M059J (cell line): Measurements from ENCODE around the gene FGF9. TPM values are rescaled to one million over a fixed set of nuclear protein-coding genes. Genes with fewer than 3 reads are reported as not detected.

Source experiments
- DNase-seq: peaks from one replicate; pipeline ENCODE4 v3.0.0-alpha.2; 2012; ENCODE audit warnings: low read depth
- total RNA-seq: library from RNA; depleted of rRNA; stranded (reverse); fragments of >200 nt; shearing (Covaris generic); gene quantifications from 2 replicates; pipeline ENCODE4 v1.2.3, GENCODE V29; 2014; rRNA removed

Gene FGF9
- total RNA-seq: not detected in 2 replicates

- DNase-seq: peak; percentile 55
These were observed at the start of gene FGF9 for GRCh38 chr13:21670883-21671619. Gene FGF9 (plus strand): TSS chr13:21671073. CDS start chr13:21671913, 840 bp downstream.

DNA sequence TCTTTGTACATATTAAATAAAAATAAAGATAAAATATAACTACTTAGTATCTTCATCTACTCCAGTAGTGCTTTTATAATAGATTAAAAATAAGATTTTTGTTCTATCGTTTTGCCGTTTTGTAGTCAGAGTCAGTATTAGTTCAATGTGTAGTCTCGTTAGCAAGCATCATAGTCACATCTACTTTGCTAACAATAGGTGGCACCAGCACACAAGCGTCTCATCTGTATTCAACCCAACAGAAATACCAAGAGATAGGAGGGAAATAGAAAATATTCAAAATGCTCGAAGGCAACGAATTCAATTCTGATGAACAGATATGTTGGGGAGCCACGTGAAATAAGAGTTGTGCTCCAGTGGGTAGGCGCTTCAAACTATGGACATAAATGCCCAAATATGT, 45.5 kb upstream of the FGF9 start:
- peak; percentile 53 for DNase-seq

DNA sequence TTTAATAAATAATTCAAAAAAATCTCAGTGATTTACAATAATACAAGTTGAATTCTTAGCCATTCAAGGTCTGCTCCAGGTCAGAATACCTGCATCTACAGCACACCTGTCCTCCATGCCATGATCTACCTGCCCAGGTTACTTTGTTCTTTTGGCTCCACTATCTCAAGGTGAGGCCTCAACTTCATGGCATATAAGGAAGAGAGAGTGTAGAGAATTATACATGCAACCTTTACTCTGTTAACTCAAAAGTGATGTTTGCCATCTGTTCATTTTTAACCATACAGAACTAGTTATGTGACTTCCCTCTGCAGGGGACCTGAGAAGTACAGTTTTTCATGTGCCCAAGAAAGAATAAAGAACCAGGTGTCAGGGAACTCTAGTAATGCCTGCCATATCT, 38.7 kb upstream of the FGF9 start:
- no peak for DNase-seq

DNA sequence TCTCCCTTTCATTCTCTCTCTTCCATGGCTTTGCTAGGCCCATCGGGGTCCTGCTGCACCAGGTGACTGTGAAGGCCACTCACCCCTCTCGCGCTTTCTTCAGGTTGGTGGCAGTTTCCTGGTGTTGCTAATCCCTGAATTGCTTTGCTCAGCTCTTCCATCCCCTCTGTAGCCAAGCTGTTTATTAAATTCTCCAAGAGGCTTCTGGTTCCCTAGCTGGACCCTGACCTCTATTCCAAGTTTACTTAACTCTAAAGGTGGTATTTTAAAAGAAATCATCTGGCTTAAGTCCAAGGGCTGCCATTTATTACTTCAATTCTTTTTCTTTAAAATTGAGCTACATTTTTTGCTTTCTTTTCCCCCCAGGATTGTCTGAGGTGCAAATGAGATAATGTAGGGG, 34.2 kb upstream of the FGF9 start:
- DNase-seq: no peak

- DNase-seq: peak; percentile 88
These were observed 33.6 kb upstream of the FGF9 start for GRCh38 chr13:21637296-21637695.

DNA sequence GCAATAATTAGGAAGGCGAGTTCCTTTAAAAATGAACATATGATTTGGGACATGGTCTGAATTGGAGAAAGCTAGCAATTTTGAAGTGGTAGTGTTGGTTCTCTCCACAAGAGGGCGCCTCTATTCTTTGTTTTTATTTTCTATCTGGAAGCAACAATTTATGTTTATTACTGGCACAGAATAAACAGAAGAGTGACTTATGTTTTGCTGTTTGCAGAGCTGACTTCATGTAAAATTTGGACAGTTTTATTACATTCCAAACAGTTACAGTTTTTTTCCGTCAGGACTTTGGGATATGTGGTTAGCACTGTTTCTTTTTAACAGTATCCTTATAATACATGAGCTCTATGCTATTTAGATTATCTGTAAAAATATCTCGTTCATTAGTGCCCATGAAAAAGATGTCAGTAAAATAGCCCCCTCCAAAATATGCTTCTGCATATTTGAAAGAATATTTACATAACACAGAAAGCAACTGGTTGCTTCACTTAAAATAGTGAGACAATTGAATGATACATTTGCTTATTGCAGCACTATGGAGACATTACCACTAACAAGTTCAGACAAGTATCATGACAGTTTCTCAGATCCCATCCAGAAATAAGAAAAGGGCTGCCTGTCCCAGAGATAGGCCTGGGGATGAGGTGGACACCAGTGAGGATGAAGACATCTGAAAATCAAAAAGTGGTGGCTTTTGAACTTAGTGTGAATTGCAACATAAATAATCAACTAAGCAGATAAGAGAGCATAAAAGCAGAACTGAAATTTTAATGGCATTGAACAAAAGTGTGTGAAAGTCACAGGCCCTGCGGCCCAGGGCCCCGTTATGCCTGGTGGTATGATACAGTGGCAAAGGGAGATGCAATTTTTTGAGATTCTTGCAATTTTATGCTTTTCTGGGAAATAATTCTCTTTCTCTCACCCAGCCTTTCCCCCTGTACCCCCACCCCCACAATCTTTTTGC, 32.3 kb upstream of the FGF9 start:
- DNase-seq: peak; percentile 21

DNA sequence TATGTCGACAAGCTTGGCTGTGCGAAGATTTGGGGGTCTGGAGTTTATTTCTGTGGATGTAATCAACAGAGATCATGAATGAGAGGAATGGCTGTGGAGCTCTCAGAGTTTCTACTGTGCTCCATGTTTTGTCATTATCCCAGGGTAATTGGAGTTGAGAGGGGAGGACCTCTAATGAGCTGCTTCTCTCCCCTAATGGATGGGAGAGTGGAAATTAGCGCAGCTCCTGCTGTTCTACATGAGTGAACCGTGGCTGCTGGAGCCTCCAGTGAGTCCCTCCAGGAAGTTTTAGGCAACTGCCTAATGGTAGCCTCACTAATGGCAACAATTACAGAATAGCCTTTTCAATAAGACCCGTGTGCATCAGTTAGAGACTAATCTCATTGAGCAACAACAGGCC, 31.3 kb upstream of the FGF9 start:
- no peak for DNase-seq

GRCh38 chr13:21641629-21642028, 29.2 kb upstream of the FGF9 start:
- no peak for DNase-seq

GRCh38 chr13:21657538-21657937, 13.3 kb upstream of the FGF9 start:
- DNase-seq: peak; percentile 64

DNA sequence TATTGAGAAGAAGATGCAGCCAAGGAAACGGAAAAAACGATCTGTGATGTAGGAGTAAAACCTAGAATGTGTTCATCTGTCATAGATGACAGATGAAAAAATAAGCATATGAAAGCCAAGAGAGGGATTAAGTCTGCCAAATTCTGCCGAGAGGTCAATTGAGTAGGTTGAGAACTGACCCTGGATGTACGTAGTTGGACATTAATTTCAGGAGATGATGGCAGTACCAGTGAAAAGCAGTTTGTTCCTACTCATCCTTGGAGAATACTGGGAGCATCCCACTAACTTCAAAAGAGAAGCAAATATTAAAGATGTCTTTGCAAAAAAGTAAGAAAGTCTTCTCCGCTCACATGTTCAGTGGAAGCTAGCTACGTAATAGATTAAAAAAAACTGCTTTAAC, 11.8 kb upstream of the FGF9 start:
- no peak for DNase-seq

DNA sequence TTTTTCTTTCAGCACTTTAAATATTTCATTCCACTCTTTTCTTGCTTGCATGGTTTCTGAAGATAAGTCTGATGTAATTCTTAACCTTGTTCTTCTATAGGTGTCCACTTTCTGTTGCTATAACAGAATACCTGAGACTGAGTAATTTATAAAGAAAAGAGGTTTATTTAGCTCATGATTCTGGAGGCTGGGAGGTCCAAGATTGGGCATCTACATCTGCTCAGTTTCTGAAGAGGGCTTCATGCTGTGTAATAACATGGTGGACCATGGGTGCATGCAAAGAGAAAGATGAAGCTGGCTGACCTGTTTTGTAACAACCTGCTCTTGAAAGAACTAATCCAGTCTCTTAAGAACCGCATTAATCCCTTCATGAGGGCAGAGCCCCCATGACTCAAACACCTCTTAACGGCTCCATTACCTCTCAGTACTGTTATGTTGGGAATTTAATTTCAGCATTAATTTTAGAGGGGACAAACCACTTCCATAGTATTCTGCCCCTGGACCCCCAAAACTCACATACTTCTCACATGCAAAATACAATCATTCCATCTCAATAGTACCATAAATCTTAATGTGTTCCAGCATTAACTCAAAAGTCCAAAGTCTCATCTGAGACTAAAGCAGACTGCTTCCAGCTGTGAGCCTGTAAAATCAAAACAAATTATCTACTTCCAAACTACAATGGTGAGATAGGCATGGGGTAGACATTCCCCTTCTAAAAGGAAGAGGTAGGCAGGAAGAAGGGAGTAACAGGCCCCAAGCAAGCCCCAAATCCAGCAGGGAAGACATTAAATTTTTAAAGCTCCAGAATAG, 9.6 kb upstream of the FGF9 start:
- no peak for DNase-seq

DNA sequence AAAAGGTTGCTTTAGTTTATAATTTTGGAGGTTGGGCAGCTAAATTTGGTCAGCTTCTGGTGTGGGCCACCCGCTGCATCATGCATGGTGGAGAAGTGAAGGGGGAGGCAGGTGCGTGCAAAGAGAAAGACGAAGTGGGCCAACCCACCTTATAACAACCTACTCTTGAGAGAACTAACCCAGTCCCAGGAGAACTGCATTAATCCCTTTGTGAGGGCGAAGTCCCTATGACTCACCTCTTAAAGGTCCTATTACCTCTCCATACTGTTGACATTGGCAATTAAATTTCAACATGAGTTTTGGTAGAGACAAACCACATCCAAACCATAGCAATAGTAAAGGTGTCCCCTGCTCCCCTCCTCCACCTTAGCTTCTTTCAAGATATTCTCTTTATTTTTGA, 7.7 kb upstream of the FGF9 start:
- peak; percentile 21 for DNase-seq

DNA sequence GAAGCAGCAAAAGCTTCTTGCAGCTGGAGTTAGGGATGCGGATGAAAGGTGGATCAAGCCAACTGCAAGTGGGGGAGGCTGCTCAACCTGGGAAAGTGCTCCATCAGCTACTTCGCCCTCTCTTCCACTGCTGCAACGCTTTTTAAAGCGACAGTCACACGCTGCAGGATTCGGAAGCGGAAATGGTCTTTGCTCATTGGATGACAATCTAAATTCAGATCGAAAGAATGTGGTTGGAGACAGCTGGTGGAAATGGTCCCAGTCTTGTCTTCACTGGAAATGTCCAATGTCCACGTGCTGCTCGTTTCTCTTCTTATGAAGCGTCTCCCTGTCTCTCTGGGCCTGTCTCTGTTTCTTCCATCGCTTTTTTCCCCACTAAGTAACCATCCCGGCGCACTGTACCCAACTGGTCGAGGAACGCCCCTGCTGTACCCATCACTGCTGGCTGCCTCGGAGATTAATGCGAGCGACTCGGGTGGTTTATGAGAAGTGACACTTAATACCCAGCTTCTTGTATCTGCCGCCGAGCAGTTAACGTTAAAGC, 2.1 kb upstream of the FGF9 start:
- no peak for DNase-seq

DNA sequence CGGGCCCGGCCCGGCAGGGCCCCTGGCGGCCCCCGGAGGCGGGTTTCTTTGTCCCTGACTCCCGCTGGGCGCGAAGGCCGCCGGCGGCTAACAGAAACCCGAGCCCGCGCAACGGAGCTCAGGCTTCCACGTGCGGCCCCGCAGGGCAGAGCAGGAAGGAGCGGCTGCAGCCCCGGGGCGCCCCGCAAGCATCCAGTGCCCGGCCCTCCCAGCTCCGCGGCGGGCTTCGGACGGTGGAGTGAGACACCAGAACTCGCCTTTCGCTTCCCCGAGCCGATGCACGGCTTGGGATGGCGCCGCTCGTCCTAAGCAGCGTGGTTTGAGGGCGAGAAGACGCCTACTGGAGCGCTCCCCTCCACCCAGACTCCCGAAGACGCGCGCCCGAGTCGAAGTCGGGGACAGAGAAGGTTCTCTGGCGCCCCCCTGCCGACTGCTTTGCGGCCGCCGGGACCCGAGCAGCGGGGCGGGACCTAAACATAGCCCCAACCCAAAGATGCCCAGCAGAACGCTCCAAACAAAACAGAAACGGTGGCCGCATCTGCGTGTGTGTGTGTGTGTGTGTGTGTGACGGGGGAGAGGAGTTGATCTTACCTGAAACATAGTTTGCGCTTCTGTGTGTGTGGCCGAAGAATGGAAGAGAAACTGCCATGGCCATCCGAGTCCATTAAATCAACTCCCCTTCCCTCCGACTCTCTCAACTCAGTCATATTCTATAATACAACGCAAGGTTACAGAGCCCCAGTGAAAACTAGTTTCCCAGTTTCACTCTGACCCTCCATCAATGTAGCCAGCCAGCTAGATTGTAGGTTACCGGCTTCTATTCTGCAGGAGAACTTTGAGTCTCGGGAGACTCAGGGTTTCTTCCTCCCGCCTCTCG, 629 bp upstream of the FGF9 start:
- DNase-seq: peak; percentile 44

- DNase-seq: no peak
These were observed 880 bp downstream of the FGF9 start for GRCh38 chr13:21671620-21672286.

DNA sequence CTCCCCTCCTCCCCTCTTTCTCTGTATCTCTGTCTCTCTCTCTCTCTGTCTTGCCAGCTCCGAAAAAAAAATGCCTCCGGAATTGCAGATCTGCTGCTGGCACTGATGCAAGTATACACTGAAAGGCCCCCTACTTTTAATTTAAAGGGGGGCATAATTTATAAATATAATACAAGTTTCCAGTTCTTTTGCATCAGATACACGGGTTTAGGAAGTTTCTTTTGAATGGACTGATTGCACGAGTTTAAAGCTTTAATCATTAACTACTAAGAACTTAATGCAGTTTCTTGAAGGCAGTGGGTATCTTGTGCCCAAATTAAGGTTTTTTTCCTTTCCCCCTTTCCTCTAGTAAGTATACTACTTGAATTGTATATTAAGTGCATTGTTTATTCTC, 1.4 kb downstream of the FGF9 start:
- no peak for DNase-seq

GRCh38 chr13:21672796-21673538, 2.1 kb downstream of the FGF9 start:
- DNase-seq: no peak

DNA sequence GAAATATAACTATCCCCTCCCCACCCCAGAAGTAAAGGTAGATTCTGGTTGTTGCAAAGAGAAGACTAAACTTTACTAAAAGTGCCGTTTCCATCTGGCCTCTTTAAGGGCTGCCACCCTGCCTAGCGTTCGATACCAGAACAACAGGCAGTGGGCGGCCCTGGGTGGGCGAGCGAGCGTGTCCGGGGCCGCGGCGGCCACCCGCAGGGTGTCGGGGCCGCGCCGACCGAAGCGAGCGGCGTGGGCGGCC, 2.6 kb downstream of the FGF9 start:
- DNase-seq: no peak

DNA sequence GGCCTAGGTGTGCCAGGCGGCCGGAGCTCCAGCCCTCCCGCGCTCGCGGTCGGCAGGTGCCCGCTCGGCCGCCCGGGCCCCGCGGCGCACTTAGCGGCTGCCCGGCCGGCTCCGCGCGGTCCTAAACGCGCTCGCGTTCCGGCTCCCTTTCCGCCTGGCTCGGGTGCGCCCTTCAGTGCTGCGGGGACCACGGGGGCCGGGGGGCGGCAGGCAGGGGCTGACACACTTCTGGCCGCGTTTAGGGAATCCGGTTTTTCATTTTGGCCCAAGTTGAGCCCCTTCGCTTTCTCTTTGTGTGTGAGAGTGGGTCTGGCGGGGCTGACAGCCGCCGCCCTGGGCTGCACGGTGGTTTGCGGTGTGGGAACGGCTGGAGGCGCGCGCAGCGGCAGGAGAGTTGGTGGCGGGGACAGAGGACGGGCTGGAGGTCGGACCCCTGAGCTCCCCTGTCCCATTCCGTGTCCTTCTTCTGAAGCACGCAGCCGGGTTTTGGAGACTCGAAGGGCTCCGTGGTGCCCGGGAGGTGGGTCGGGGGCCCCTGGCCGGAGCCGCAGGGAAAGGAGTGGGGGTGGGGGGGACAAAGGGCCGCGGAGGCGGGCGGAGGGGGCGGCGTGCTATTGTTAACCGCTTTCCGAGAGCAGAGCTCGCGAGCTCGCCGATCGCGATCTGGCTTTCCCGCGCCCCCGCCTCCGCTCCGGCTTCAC, 3.1 kb downstream of the FGF9 start:
- no peak for DNase-seq
